Measurements from ENCODE around the gene TRIM22. TPM values are rescaled to one million over a fixed set of nuclear protein-coding genes. Genes with fewer than 3 reads are reported as not detected.
A peak's percentile ranks its signal among the peaks of the same experiment; 100 is the strongest.
"Not testable (repeated sequence)": the region's sequence is repeated elsewhere in the genome, so short reads cannot be mapped to it uniquely, and the experiment has no call there.

TRIM22 gene
- total RNA-seq, 4 donors from 2014 or later = 78.3 to 131 (median 100) TPM

- Histone ChIP-seq H3K4me1 (peaks cover 0 to 35% (median 9%) of the 10 kb centered on the region in 4 donors), H3K27me3 (no peaks in the 10 kb centered on the region), H3K36me3 (peaks cover 0 to 6% (median 0%) of the 10 kb centered on the region in 3 donors), H3K27ac (peak within 1 kb of the TSS; percentile 84 to 96 (median 94)), H3K9me3 (no peaks in the 10 kb centered on the region), H3K4me3 (peak within 1 kb of the TSS; percentile 37 to 55 (median 48))
- peak; percentile 70 to 92 for DNase-seq (ENCODE audit: low spot score in 2 of 2)
- TF ChIP-seq EP300 (IDR thresholded peaks at IDR 0.05) (peak; percentile 71 to 89), CTCF (IDR thresholded peaks at IDR 0.05) (peak; percentile 56 to 74 (median 58)), POLR2A (IDR thresholded peaks at IDR 0.05) (peak; percentile 38 to 59)
- 3 to 4% methylated on average over 13 of the region's 13 CpGs for WGBS, 2 donors
These were observed 4.8 kb upstream of the TRIM22 start, which contains the start of gene TRIM5 for GRCh38 chr11:5684646-5685362. TRIM5 (minus strand) TSS chr11:5685074; CDS start chr11:5680177, 4,897 bp downstream.

GRCh38 chr11:5686426-5686825 lies 3.2 kb upstream of the TRIM22 start:
- Histone ChIP-seq H3K36me3 (no peaks in the 10 kb centered on the region), H3K27me3 (no peaks in the 10 kb centered on the region), H3K4me1 (peaks cover 0 to 41% (median 9%) of the 10 kb centered on the region in 4 donors), H3K27ac (no peak overlapping the region), H3K9me3 (no peaks in the 10 kb centered on the region), H3K4me3 (no peak overlapping the region)
- DNase-seq (ENCODE audit: low spot score in 2 of 2) = no peak
- WGBS, 2 donors = 95 to 99% methylated on average over 4 of the region's 4 CpGs
- TF ChIP-seq POLR2A (IDR thresholded peaks at IDR 0.05) (no peak), EP300 (IDR thresholded peaks at IDR 0.05) (no peak), CTCF (IDR thresholded peaks at IDR 0.05) (no peak)

- no peak for DNase-seq (ENCODE audit: low spot score in 2 of 2)
- Histone ChIP-seq H3K36me3 (no peaks in the 10 kb centered on the region), H3K27me3 (no peaks in the 10 kb centered on the region), H3K9me3 (no peaks in the 10 kb centered on the region), H3K4me1 (peaks cover 0 to 46% (median 11%) of the 10 kb centered on the region in 4 donors), H3K27ac (peak overlapping the region in 3 of 4 donors; percentile 85 to 95 (median 88)), H3K4me3 (no peak overlapping the region)
- WGBS, 2 donors = 94 to 100% methylated on average over 1 of the region's 1 CpG
- TF ChIP-seq EP300 (IDR thresholded peaks at IDR 0.05) (no peak), CTCF (IDR thresholded peaks at IDR 0.05) (no peak), POLR2A (IDR thresholded peaks at IDR 0.05) (no peak)
These were observed 1.1 kb upstream of the TRIM22 start for GRCh38 chr11:5688482-5688881.

GRCh38 chr11:5690216-5690615 lies 626 bp downstream of the TRIM22 start:
- peak overlapping the region; percentile 20 to 54 (median 47) for H3K4me3 ChIP-seq
- 9 to 17% methylated on average over 5 of the region's 5 CpGs for WGBS, 2 donors
- no peak for TF ChIP-seq CTCF (IDR thresholded peaks at IDR 0.05)
- TF ChIP-seq POLR2A (IDR thresholded peaks at IDR 0.05) = no peak
- TF ChIP-seq EP300 (IDR thresholded peaks at IDR 0.05) = no peak
- H3K9me3 ChIP-seq = no peaks in the 10 kb centered on the region
- peaks cover 0 to 41% (median 12%) of the 10 kb centered on the region in 4 donors for H3K4me1 ChIP-seq
- H3K27me3 ChIP-seq = no peaks in the 10 kb centered on the region
- H3K27ac ChIP-seq = peak overlapping the region; percentile 55 to 95 (median 86)
- DNase-seq (ENCODE audit: low spot score in 2 of 2) = peak in 1 of 2 donors; percentile 17
- H3K36me3 ChIP-seq = no peaks in the 10 kb centered on the region

GRCh38 chr11:5690736-5691135 lies 1.1 kb downstream of the TRIM22 start:
- Histone ChIP-seq H3K4me3 (peak overlapping the region; percentile 20 to 54 (median 47)), H3K36me3 (no peaks in the 10 kb centered on the region), H3K27ac (peak overlapping the region; percentile 55 to 95 (median 86)), H3K4me1 (peaks cover 0 to 38% (median 10%) of the 10 kb centered on the region in 4 donors), H3K27me3 (no peaks in the 10 kb centered on the region), H3K9me3 (no peaks in the 10 kb centered on the region)
- 23 to 43% methylated on average over 5 of the region's 5 CpGs for WGBS, 2 donors
- no peak for TF ChIP-seq CTCF (IDR thresholded peaks at IDR 0.05)
- TF ChIP-seq POLR2A (IDR thresholded peaks at IDR 0.05) = peak in 1 of 2 donors; percentile 11
- peak in 1 of 2 donors; percentile 21 for TF ChIP-seq EP300 (IDR thresholded peaks at IDR 0.05)
- DNase-seq (ENCODE audit: low spot score in 2 of 2) = peak in 1 of 2 donors; percentile 25

GRCh38 chr11:5691238-5691963 lies 1.8 kb downstream of the TRIM22 start:
- not testable (repeated sequence) for H3K9me3 ChIP-seq; H3K27me3 ChIP-seq; H3K36me3 ChIP-seq; DNase-seq (ENCODE audit: low spot score in 2 of 2)
- Histone ChIP-seq H3K4me3 (peak overlapping the region; percentile 20 to 54 (median 47)), H3K4me1 (peaks cover 0 to 42% (median 10%) of the 10 kb centered on the region in 4 donors), H3K27ac (peak overlapping the region; percentile 55 to 95 (median 86))
- 71 to 75% methylated on average over 12 of the region's 12 CpGs for WGBS, 2 donors

All from tibial nerve (tissue), 4 donors.